Esophagus muscularis mucosa (tissue), 4 donors: ENCODE results near the gene DAPK1. TPM values are rescaled to one million over a fixed set of nuclear protein-coding genes. Genes with fewer than 3 reads are reported as not detected.

Experiments used
- DNase-seq: peaks from one replicate; pipeline ENCODE4 v3.0.0-alpha.2; 2017; ENCODE audit errors: extremely low spot score
- H3K27ac ChIP-seq, 4 donors: fragments of 200-600 bp; sonication (generic); replicated peaks in 1 of 4; 1 replicate in 3 of 4; 2 replicates in 1 of 4; pipeline ENCODE4 v1.5.1; 2016 to 2019; ENCODE audit warnings: mild to moderate bottlenecking in 1 of 4
- H3K27me3 ChIP-seq, 4 donors: fragments of 200-600 bp; sonication (generic); one replicate each; pipeline versions ENCODE4 v1.5.1 to v1.6.0; 2016 to 2019
- H3K36me3 ChIP-seq, 4 donors: fragments of 200-600 bp; sonication (generic); one replicate each; pipeline ENCODE4 v1.5.1; 2016 to 2019
- H3K4me1 ChIP-seq, 4 donors: fragments of 200-600 bp; sonication (generic); one replicate each; pipeline ENCODE4 v1.5.1; 2016 to 2019
- H3K4me3 ChIP-seq, 4 donors: fragments of 200-600 bp; sonication (generic); 1 replicate in 2 of 4; 2 replicates in 2 of 4; pipeline ENCODE4 v1.5.1; 2016 to 2019; ENCODE audit warnings: mild to moderate bottlenecking in 4 of 4, moderate library complexity in 1 of 4
- H3K9me3 ChIP-seq, 4 donors: fragments of 200-600 bp; sonication (generic); 1 replicate in 3 of 4; 2 replicates in 1 of 4; pipeline ENCODE4 v1.5.1; 2016 to 2019
- EP300 ChIP-seq: sonication (generic); formaldehyde crosslinking; IDR thresholded peaks from one replicate; pipeline ENCODE4 v1.6.1; 2017; ENCODE audit warnings: antibody characterized with exemption
- POLR2A ChIP-seq: fragments of 450-650 bp; IDR thresholded peaks from one replicate; pipeline ENCODE4 v1.6.1; 2017; ENCODE audit warnings: antibody characterized with exemption, moderate library complexity, mild to moderate bottlenecking, low read depth
- POLR2AphosphoS5 ChIP-seq, 2 donors: sonication (generic); formaldehyde crosslinking; IDR thresholded peaks; one replicate each; pipeline ENCODE4 v1.6.1; 2017; ENCODE audit warnings: antibody characterized with exemption in 2 of 2
- WGBS: methylation state at CpG from one replicate; pipeline ENCODE4 v1.1.5; 2018; 5-methylcytosine and 5-hydroxymethylcytosine counted together
- intact Hi-C: fragments of 100-400 bp; cut with DNase I; formaldehyde crosslinking; loops from one replicate; pipeline ENCODE4 v1.15.1; 2023
- total RNA-seq, 4 donors: library from RNA; depleted of rRNA; stranded (reverse); fragments of >200 nt; gene quantifications; one replicate each; pipeline versions ENCODE4 v1.1.0 to v1.2.1, GENCODE V29; 2016
- TF ChIP-seq, protein P1 (sequence below), 3 experiments: fragments of 200-600 bp in 2 of 3; fragments of 450-650 bp in 1 of 3; sonication (generic) in 2 of 3; IDR thresholded peaks; one replicate each; pipeline ENCODE4 v1.5.1; 2017 to 2019; ENCODE audit warnings: antibody characterized with exemption in 3 of 3, mild to moderate bottlenecking in 2 of 3, moderate library complexity in 1 of 3

Gene DAPK1
- total RNA-seq, 4 donors from 2014 or later, result 51.7 to 96.8 (median 80.7) TPM

DNA sequence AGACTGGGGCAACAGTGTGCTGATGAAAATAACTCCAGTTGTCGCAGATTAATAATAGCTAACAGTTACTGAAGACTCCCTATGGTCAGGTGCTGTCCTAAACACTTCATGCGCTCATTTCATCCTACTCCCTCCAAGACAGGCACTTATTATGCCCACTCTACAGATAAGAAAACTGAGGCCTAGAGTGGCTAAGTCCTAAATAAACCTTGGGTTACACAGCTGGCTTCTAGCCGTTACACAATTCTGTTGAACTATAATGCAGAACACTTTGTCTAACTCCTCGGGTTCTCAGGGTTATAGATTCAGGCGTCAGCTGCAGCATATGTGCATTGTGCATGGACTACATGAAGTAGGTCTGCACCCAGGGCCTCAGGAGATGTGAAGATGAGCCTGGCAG is 103.9 kb downstream of the DAPK1 start:
- intact Hi-C loops, result no loop called here
- Histone ChIP-seq H3K4me3 (no peak overlapping the region), H3K27ac (peak overlapping the region; percentile 75 to 83 (median 80)), H3K27me3 (no peaks in the 10 kb centered on the region), H3K36me3 (peaks cover 0 to 15% (median 5%) of the 10 kb centered on the region in 4 donors), H3K9me3 (no peaks in the 10 kb centered on the region), H3K4me1 (peaks cover 36 to 97% (median 89%) of the 10 kb centered on the region in 4 donors)
- DNase-seq, result no peak
- 89% methylated on average over 5 of the region's 5 CpGs for WGBS
- TF ChIP-seq EP300 (no peak), POLR2A (no peak), POLR2AphosphoS5 (IDR thresholded peaks at IDR 0.05) (no peak)
- TF ChIP-seq, protein P1, sequence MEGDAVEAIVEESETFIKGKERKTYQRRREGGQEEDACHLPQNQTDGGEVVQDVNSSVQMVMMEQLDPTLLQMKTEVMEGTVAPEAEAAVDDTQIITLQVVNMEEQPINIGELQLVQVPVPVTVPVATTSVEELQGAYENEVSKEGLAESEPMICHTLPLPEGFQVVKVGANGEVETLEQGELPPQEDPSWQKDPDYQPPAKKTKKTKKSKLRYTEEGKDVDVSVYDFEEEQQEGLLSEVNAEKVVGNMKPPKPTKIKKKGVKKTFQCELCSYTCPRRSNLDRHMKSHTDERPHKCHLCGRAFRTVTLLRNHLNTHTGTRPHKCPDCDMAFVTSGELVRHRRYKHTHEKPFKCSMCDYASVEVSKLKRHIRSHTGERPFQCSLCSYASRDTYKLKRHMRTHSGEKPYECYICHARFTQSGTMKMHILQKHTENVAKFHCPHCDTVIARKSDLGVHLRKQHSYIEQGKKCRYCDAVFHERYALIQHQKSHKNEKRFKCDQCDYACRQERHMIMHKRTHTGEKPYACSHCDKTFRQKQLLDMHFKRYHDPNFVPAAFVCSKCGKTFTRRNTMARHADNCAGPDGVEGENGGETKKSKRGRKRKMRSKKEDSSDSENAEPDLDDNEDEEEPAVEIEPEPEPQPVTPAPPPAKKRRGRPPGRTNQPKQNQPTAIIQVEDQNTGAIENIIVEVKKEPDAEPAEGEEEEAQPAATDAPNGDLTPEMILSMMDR (IDR thresholded peaks at IDR 0.05), result no peak

DNA sequence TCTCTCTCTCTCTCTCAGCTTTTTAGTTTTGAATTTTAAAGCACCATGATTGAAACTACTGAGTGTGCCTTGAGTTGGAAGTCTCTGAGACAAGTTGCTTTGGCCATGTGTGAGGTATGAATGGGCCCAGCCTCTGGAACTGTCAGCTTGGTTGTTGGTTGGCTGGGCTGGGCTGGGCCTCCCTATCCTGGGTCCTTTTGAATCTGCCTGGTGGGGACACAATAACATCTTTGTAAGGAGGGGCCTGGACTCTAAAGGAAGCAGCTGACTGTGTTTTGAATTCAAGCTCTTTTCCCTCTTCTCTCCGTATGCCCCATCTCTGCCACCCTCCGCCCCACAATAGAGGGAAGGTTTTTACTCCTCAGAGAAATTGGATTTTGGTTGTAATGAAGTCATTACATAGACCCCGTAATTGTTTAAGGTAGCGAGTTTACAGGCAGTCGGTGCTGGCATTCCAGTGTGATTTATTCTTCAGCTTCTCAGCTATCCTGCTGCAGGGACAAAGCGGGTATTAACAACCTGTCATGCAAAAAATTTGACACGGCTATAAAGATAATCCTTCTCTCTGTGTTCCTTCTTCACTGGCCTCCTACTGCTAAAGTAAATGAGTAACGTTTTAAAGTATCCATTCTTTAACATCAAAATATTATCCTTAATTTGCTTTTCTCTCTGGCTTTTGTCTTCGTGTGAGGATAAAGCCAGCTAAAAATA is 105.4 kb downstream of the DAPK1 start:
- intact Hi-C loops, result no loop called here
- WGBS, result 53% methylated on average over 9 of the region's 9 CpGs

DNA sequence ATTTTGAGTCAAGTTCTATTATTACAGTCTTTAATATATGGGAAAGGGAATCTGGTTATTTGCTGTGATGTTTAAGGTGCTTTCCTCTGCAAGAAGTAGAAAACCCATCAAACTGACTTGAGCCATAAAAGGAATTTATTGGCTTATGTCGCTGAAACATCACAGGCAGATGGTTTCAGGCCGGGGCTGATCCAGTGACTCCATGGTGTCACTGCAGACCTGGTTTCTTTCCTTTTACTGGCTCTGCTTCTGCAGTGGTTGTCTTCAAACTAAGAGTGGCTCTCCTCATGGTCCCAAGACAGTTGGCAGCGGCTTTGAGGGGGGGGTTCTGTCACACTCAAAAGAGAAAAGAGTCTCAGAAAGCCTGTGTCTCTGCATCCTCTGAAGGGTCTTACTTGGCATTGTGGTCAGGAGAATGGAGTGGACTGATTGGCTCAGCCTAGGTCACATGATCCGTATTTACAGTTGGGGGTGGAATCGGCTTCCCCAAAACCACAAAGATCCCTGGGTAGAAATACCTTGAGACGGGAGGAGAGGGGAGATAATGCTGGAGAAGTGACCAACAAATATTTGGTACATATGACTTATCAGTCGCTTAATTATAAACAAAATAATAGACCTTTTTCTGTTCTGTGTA is 106.3 kb downstream of the DAPK1 start:
- Histone ChIP-seq H3K4me3 (no peak overlapping the region), H3K27me3 (no peaks in the 10 kb centered on the region), H3K27ac (peak overlapping the region; percentile 43 to 62 (median 50)), H3K9me3 (no peaks in the 10 kb centered on the region), H3K36me3 (peaks cover 0 to 22% (median 5%) of the 10 kb centered on the region in 4 donors), H3K4me1 (peaks cover 14 to 96% (median 87%) of the 10 kb centered on the region in 4 donors)
- no peak for DNase-seq
- no peak for TF ChIP-seq POLR2AphosphoS5 (IDR thresholded peaks at IDR 0.05)
- TF ChIP-seq, protein P1 (IDR thresholded peaks at IDR 0.05), result no peak
- no peak for TF ChIP-seq POLR2A
- no peak for TF ChIP-seq EP300
- intact Hi-C loops, result no loop called here
- 82% methylated on average over 7 of the region's 7 CpGs for WGBS

More for the DNA sequence above, 105.4 kb downstream of the DAPK1 start:
- Histone ChIP-seq H3K4me1 (peaks cover 21 to 97% (median 89%) of the 10 kb centered on the region in 4 donors), H3K4me3 (no peak overlapping the region), H3K27ac (peak overlapping the region; percentile 43 to 62 (median 50)), H3K9me3 (no peaks in the 10 kb centered on the region), H3K36me3 (peaks cover 0 to 15% (median 5%) of the 10 kb centered on the region in 4 donors), H3K27me3 (no peaks in the 10 kb centered on the region)
- no peak for DNase-seq
- TF ChIP-seq POLR2A (no peak), EP300 (no peak), POLR2AphosphoS5 (IDR thresholded peaks at IDR 0.05) (no peak)
- TF ChIP-seq, protein P1 (IDR thresholded peaks at IDR 0.05), result no peak

DNA sequence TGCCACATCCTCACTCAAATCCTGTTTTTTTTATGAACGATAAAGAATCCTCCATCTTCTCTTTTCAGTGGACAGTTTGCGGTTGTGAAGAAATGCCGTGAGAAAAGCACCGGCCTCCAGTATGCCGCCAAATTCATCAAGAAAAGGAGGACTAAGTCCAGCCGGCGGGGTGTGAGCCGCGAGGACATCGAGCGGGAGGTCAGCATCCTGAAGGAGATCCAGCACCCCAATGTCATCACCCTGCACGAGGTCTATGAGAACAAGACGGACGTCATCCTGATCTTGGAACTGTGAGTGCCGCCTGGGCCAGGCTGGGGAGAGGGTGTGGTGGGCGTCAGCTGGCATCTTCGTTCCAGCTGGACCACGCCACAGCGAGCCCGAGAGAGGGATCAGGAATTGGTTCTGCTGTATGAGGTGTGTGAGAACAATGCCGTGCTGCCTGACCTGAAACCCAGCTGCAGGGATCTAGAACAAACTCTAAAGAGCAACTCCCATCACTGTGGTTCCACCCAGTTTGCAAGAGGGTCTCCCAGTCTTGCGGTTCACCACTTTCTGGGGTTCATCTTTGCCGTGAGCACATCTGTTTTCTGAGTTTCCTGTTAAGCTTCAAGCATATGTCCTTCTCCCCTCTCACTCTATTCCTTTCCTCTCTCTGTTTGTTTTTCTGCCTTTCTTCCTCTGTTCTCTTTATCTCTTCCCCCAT is 107.4 kb downstream of the DAPK1 start:
- H3K27ac ChIP-seq, result peak overlapping the region in 1 of 4 donors; percentile 79

More for the DNA sequence above, 107.4 kb downstream of the DAPK1 start:
- TF ChIP-seq, protein P1 (IDR thresholded peaks at IDR 0.05), result no peak
- TF ChIP-seq POLR2A (no peak), EP300 (no peak), POLR2AphosphoS5 (IDR thresholded peaks at IDR 0.05) (no peak)
- Histone ChIP-seq H3K4me1 (peaks cover 13 to 96% (median 86%) of the 10 kb centered on the region in 4 donors), H3K9me3 (no peaks in the 10 kb centered on the region), H3K36me3 (peaks cover 0 to 23% (median 5%) of the 10 kb centered on the region in 4 donors), H3K27me3 (no peaks in the 10 kb centered on the region), H3K4me3 (no peak overlapping the region)
- DNase-seq, result no peak
- 88% methylated on average over 23 of the region's 23 CpGs for WGBS
- intact Hi-C loops, result no loop called here
